Measurements from ENCODE around the gene USF2. TPM values are rescaled to one million over a fixed set of nuclear protein-coding genes. Genes with fewer than 3 reads are reported as not detected.

USF2 gene
- polyA plus RNA-seq, 1 donor from 2014 or later, result 11.5 TPM

GRCh38 chr19:35267353-35267817 is 1.4 kb upstream of the USF2 start:
- peaks cover 4% of the 10 kb centered on the region for H3K27me3 Mint-ChIP-seq
- peak overlapping the region; percentile 78 to 98 (median 95) for H3K27ac Mint-ChIP-seq
- H3K36me3 Mint-ChIP-seq, result peaks cover 2% of the 10 kb centered on the region
- H3K4me3 Mint-ChIP-seq, result peak overlapping the region; percentile 91 to 96 (median 96)
- H3K9me3 Mint-ChIP-seq, result no peaks in the 10 kb centered on the region
- peaks cover 24 to 30% (median 27%) of the 10 kb centered on the region in 3 donors for H3K4me1 Mint-ChIP-seq

GRCh38 chr19:35267818-35268535 is 785 bp upstream of the USF2 start:
- Mint-ChIP-seq H3K4me1 (peaks cover 24 to 32% (median 28%) of the 10 kb centered on the region in 3 donors), H3K36me3 (peaks cover 2% of the 10 kb centered on the region)

GRCh38 chr19:35269438-35270117 is 816 bp downstream of the USF2 start:
- peaks cover 5% of the 10 kb centered on the region for H3K27me3 Mint-ChIP-seq
- no peaks in the 10 kb centered on the region for H3K9me3 Mint-ChIP-seq
- peaks cover 28 to 33% (median 30%) of the 10 kb centered on the region in 3 donors for H3K4me1 Mint-ChIP-seq
- H3K27ac Mint-ChIP-seq, result peak overlapping the region; percentile 53 to 95 (median 76)
- no peaks in the 10 kb centered on the region for H3K36me3 Mint-ChIP-seq
- H3K4me3 Mint-ChIP-seq, result peak overlapping the region; percentile 76 to 86 (median 82)

More at GRCh38 chr19:35267818-35268535, 785 bp upstream of the USF2 start:
- H3K9me3 Mint-ChIP-seq, result no peaks in the 10 kb centered on the region
- peak overlapping the region; percentile 91 to 96 (median 96) for H3K4me3 Mint-ChIP-seq
- H3K27ac Mint-ChIP-seq, result peak overlapping the region; percentile 78 to 98 (median 95)
- peaks cover 5% of the 10 kb centered on the region for H3K27me3 Mint-ChIP-seq

GRCh38 chr19:35270381-35270811 is 1.6 kb downstream of the USF2 start:
- Mint-ChIP-seq H3K27ac (peak overlapping the region in 1 of 3 donors; percentile 95), H3K4me1 (peaks cover 26 to 33% (median 28%) of the 10 kb centered on the region in 3 donors), H3K4me3 (peak overlapping the region; percentile 69 to 86 (median 80)), H3K36me3 (no peaks in the 10 kb centered on the region), H3K9me3 (no peaks in the 10 kb centered on the region), H3K27me3 (peaks cover 5% of the 10 kb centered on the region)

- Mint-ChIP-seq H3K4me1 (peaks cover 20 to 28% (median 27%) of the 10 kb centered on the region in 3 donors), H3K27me3 (peaks cover 5% of the 10 kb centered on the region), H3K4me3 (peak overlapping the region in 1 of 4 donors; percentile 86), H3K27ac (peak overlapping the region; percentile 69 to 95 (median 95)), H3K9me3 (no peaks in the 10 kb centered on the region), H3K36me3 (no peaks in the 10 kb centered on the region)
These were observed 2.8 kb downstream of the USF2 start for GRCh38 chr19:35271546-35271945.

- Mint-ChIP-seq H3K4me1 (peaks cover 20 to 28% (median 27%) of the 10 kb centered on the region in 3 donors), H3K4me3 (peak overlapping the region; percentile 1 to 86 (median 70)), H3K36me3 (no peaks in the 10 kb centered on the region), H3K27ac (peak overlapping the region; percentile 69 to 95 (median 95)), H3K27me3 (peaks cover 5% of the 10 kb centered on the region), H3K9me3 (no peaks in the 10 kb centered on the region)
These were observed 3.5 kb downstream of the USF2 start for GRCh38 chr19:35272122-35272719.

- Mint-ChIP-seq H3K27ac (peak overlapping the region; percentile 12 to 51 (median 43)), H3K4me1 (peaks cover 18 to 27% (median 22%) of the 10 kb centered on the region in 3 donors), H3K36me3 (no peaks in the 10 kb centered on the region), H3K9me3 (no peaks in the 10 kb centered on the region), H3K4me3 (peak overlapping the region in 1 of 4 donors; percentile 11), H3K27me3 (peaks cover 5% of the 10 kb centered on the region)
These were observed 4.3 kb downstream of the USF2 start for GRCh38 chr19:35272954-35273649.

- peak overlapping the region; percentile 12 to 51 (median 43) for H3K27ac Mint-ChIP-seq
- H3K27me3 Mint-ChIP-seq, result peaks cover 5% of the 10 kb centered on the region
- peaks cover 18 to 27% (median 22%) of the 10 kb centered on the region in 3 donors for H3K4me1 Mint-ChIP-seq
- peak overlapping the region in 1 of 4 donors; percentile 11 for H3K4me3 Mint-ChIP-seq
- H3K9me3 Mint-ChIP-seq, result no peaks in the 10 kb centered on the region
- H3K36me3 Mint-ChIP-seq, result no peaks in the 10 kb centered on the region
These were observed 5.0 kb downstream of the USF2 start for GRCh38 chr19:35273686-35274259.

- no peaks in the 10 kb centered on the region for H3K9me3 Mint-ChIP-seq
- peaks cover 18 to 27% (median 22%) of the 10 kb centered on the region in 3 donors for H3K4me1 Mint-ChIP-seq
- peak overlapping the region; percentile 8 to 47 (median 14) for H3K27ac Mint-ChIP-seq
- peak overlapping the region in 1 of 4 donors; percentile 63 for H3K4me3 Mint-ChIP-seq
- peaks cover 5% of the 10 kb centered on the region for H3K27me3 Mint-ChIP-seq
- no peaks in the 10 kb centered on the region for H3K36me3 Mint-ChIP-seq
These were observed 5.6 kb downstream of the USF2 start for GRCh38 chr19:35274323-35274722.

- no peaks in the 10 kb centered on the region for H3K36me3 Mint-ChIP-seq
- H3K27ac Mint-ChIP-seq, result peak overlapping the region in 1 of 3 donors; percentile 65
- H3K4me3 Mint-ChIP-seq, result peak overlapping the region in 1 of 4 donors; percentile 38
- H3K4me1 Mint-ChIP-seq, result peaks cover 19 to 29% (median 23%) of the 10 kb centered on the region in 3 donors
- H3K9me3 Mint-ChIP-seq, result no peaks in the 10 kb centered on the region
- peaks cover 5% of the 10 kb centered on the region for H3K27me3 Mint-ChIP-seq
These were observed 8.0 kb downstream of the USF2 start for GRCh38 chr19:35276706-35277281.

- no peaks in the 10 kb centered on the region for H3K9me3 Mint-ChIP-seq
- no peaks in the 10 kb centered on the region for H3K27me3 Mint-ChIP-seq
- H3K36me3 Mint-ChIP-seq, result peaks cover 2% of the 10 kb centered on the region
- peaks cover 20 to 28% (median 25%) of the 10 kb centered on the region in 3 donors for H3K4me1 Mint-ChIP-seq
- no peak overlapping the region for H3K4me3 Mint-ChIP-seq
- H3K27ac Mint-ChIP-seq, result no peak overlapping the region
These were observed 10.0 kb downstream of the USF2 start for GRCh38 chr19:35278578-35279284.

- Mint-ChIP-seq H3K4me1 (peaks cover 16 to 25% (median 25%) of the 10 kb centered on the region in 3 donors), H3K27ac (peak overlapping the region in 1 of 3 donors; percentile 31), H3K36me3 (peaks cover 2% of the 10 kb centered on the region), H3K9me3 (no peaks in the 10 kb centered on the region), H3K27me3 (no peaks in the 10 kb centered on the region), H3K4me3 (no peak overlapping the region)
These were observed 10.6 kb downstream of the USF2 start for GRCh38 chr19:35279374-35279773.

Data from IgD-negative memory B cell (primary cell).